TTC549 (cell line): ENCODE measurements around the gene CDK2AP2.

Experiments
- FAIRE-seq: peaks from 2 replicates; lab custom pipeline; 2012; peaks lifted over from hg19 to GRCh38; lab: Jason Lieb, UNC

CDK2AP2 gene

DNA sequence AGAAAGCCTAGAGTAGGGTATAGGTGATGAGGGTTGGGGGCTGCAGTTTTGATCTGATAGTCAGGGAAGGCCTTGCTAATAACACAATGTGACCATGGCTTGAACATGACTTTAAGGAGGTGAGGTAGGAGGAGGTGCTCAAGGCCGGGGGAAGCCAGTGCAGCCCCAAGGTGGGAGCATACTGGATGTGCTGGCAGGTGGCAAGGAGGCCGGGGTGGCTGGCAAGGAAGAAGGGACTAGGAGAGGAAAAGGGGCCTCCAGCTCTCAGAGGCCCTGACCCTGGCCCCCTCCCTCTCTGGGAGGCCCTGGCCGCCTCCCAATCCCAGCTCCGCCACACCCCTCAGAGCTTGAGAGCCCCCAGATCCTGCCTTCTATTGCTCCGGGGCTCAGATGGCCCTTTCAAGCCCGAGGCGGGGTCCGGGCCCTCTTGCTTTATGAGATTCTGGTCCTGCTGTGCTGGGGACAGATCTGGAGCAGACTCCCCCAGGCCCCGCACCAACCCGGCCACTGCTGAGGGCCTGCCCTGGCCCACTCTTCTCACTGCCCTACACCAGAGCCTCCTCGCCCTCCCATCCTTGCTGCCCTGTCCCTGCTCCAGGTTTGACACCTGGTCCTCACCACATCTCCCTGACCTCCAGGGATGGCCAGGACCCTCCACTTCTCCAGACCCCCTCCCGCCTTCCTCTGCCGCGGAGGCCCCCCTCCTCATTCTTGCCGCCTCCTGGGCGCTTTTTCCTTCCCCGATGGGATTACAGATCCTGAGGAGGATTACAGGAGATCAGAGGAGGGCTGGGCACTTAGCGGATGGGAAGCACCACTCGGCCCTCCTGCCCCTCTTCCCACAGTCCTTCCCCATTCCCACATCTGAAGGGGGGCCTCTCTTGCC, 4.6 kb downstream of the CDK2AP2 start:
- no peak for FAIRE-seq

GRCh38 chr11:67502328-67502979, 5.5 kb downstream of the CDK2AP2 start:
- FAIRE-seq = no peak

- no peak for FAIRE-seq
Observed at GRCh38 chr11:67501854-67502253, 6.1 kb downstream of the CDK2AP2 start.

GRCh38 chr11:67500831-67501715, 6.9 kb downstream of the CDK2AP2 start:
- no peak for FAIRE-seq

DNA sequence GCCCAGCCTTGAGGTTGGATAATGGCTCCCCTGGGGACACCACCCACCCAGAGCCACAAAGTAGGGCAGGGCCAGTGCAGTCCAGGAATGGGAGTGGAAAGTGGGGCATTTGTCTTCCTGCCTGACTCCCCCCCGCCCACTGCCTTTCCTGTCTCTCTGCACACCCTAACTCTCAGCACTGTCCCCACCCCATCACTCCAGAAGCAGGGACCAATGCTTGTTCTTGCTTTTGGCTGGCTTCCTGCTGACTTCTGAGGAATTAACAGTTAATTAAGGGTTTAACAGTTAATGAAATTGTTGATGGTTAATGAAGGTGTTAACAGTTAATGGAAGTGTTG, 7.5 kb downstream of the CDK2AP2 start:
- FAIRE-seq = no peak

GRCh38 chr11:67499808-67500483, 8.0 kb downstream of the CDK2AP2 start:
- no peak for FAIRE-seq

DNA sequence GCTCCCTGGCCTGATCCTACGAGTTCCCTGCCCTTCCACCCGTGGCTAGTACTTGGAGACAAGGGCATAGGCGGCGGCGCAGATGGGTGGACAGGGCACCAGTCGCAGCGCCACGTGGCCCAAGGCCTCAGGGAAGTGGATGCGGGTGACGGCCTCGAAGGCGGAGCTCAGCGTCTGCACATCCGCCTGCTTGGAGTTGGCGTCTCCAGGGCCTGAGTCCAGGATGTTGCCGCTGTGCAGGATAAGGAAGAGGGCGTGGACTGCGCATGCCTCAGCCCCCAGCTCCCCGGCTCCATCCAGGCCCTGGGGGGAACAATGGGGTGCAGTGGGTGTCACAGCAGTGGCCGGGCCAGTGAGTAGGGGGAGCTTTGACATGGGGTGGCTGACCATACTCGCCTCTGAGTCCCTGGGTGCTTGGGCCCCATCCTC, 9.4 kb downstream of the CDK2AP2 start:
- no peak for FAIRE-seq

DNA sequence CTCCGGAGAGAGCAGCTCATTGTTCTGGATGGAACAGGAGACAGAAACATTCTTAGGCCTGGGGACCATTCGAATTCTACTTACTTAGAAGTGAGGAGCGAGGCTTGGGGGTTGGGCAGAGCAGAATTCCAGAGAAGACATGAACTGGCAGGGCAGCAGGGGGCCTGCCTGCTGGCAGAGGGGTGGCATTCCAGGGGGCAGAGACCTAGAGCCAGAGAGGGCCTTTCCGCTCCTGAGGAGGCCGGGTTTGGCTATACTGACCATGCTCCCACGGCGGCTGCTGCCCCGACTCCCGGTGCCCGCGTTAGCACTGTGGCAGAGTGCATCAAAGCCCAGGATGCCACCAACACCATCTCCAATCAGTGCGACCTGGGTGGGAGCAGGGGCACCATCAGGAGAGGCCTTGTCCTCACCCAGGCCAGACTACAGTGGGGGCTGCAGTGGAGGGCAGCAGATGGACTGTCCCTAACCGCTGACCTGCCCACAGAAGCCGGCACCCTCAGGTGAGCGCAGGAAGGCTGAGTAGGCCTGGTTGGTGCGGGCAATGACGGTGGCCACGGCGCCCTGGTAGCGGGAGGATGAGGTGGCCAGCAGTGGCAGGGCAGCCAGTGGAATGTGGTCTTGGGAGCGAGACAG, 10.2 kb downstream of the CDK2AP2 start:
- no peak for FAIRE-seq

GRCh38 chr11:67496113-67496512, 11.8 kb downstream of the CDK2AP2 start:
- no peak for FAIRE-seq

- no peak for FAIRE-seq
Observed at GRCh38 chr11:67495234-67496005, 12.5 kb downstream of the CDK2AP2 start.

DNA sequence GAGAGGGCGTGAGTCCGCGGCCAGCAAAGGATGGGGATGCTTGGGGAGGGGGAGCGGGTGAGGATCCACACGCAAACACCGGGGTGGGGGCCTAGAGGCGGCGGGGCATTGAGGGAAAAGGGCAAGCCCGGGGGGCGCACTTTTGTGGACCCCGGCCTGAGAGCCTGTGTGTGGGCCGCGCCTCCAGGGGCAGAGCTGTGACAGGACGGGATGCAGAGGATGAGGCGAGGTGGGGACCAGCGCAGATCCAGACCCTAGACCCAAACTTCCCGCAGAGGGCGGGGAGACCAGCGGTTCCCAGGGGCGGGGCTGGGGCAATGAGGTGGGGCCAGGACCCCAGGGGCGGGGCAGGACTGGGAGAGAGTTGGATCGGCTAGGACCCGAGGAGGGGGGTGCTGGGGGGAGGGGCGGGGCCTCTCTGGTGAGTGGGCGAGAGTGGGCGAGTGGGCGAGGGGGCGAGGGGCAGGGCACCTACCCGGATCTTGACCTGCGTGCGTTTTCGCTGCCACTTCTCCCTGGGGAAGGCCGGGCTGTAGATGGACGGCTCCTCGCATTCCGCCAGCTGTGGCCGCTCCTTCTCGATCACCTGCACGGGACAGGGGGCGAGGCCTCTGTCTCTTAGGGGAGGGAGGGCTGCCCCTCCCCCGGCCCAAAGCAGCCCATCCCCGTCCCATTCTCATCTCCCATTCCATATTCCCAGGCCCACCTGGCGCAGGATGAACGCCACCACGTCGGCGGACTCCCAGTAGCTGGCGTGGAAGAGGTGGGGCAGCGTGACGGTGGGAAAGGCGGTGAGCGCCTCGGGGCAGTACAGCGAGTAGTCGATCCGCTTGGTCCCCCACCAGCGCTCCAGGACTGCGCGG, 13.4 kb downstream of the CDK2AP2 start:
- FAIRE-seq = no peak

- no peak for FAIRE-seq
Observed at GRCh38 chr11:67493548-67494370, 14.2 kb downstream of the CDK2AP2 start.

DNA sequence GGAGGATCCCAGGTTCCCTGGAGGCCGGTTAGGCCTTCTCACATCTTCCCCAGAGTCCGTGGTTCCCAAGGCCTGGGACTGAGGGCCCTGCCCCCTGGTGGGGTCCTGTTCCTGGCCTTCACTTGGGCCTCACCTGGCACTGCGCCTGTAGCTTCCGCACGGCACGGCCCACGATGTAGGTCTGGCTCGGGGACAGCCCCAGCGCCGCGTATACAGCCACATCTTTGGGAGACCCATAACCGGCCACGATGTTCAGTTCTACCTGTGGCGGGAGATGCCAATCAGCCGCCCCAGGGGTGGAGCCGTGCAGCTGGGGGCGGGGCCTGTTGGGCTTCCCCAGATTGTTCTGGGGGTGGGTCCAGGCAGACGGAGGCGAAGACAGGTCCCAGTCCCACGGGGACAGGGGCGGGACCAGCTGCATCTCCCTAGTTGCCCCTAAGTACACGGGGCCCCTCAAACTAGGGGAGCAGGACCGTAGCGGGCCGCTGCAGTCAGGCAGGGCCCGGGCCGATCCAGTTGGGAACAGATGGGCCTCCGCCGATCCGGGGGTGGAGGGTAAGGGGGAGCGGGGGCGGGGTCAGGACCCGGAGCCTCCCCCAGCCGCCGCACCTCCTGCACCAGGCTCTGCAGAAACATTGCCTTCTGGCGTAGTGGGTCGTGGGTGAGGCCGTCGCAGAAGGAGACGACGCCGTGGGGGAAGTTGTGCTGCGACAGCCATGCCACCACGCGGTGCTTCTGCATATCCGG, 15.0 kb downstream of the CDK2AP2 start:
- no peak for FAIRE-seq

DNA sequence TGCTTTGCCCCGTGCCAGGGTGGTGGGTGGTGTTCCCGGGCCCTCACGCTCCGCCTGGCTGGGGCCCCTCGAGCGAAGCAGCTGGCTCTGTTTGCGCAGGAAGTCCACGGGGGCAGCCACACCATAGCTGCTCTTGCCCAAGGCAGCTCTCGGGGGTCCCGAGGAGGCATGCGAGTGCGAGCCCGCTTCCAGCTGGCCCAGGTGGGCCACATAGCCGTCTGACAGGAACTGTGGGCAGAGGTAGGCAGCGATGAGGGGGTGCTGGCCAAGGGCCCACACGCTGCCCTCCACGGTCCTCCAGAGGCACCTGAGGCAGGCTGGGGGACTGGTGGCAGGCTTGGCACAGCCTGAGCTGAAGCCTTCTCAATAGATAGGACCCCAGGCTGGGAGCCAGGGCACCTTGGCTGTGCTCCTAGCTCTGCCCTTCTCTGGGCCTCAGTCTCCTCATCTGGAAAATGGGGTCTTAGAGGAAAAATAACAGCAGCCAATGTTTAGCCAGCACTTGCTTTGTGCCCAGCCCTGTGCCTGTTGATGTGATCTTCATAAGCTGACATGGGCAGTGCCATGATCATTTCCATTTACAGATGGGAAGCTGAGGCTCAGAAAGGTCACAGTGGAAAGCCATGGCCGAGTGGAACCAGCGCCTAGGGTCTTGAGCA, 15.8 kb downstream of the CDK2AP2 start:
- no peak for FAIRE-seq

DNA sequence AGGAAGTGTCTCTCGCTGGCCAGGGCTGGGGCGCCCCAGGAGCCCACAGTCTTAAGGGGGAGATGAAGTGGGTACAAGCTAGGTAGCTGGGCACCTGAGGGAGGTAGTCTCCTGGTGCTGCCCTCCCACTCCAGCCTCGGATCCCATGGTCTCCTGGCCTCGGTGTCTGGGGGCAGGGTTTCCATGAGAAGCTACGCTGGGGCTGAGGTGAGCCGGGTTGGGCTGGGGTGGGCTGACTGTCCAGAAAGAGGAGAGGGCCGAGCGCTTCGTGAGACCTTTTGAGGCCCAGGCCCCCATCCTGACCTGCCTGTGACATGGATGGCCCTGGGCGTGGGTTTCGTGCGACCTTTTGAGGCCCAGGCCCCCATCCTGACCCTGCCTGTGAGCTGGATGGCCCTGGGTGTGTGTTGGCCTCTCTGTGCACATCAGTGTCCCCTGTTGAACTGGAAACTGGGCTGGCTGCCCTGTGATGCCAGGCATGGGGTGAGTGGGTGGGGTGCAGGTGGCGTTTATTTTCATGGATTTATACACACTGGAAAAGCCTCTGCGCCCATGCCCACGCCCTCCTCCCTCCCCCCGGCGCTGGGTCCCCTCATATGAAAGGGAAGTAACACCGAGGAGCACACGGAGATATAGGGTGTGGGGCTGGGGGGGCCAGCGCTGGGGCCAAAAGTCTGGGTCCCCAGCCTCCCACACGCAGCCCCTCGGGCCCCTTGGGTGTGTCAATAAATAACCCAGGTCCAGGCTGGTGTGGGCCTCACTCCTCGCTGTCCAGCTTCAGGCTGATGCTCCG, 16.5 kb downstream of the CDK2AP2 start:
- no peak for FAIRE-seq

DNA sequence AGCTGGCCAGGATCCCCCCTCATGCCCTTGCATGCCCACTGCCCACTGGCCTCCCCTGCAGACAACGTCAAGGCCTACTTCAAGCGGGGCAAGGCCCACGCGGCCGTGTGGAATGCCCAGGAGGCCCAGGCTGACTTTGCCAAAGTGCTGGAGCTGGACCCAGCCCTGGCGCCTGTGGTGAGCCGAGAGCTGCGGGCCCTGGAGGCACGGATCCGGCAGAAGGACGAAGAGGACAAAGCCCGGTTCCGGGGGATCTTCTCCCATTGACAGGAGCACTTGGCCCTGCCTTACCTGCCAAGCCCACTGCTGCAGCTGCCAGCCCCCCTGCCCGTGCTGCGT, 17.3 kb downstream of the CDK2AP2 start:
- no peak for FAIRE-seq
